Gastroesophageal sphincter (tissue), 4 donors: ENCODE data around the gene DLL1. TPM values are rescaled to one million over a fixed set of nuclear protein-coding genes. Genes with fewer than 3 reads are reported as not detected.

Experiments
- ATAC-seq: fragments of 150-250 bp; one replicate; pipeline ENCODE4 v1.9.1; 2016; ENCODE audit warnings: mild to moderate bottlenecking, moderate library complexity
- H3K27ac ChIP-seq, 4 donors: fragments of 200-600 bp; sonication (generic) in 3 of 4; 1 replicate in 3 of 4; 2 replicates in 1 of 4; pipeline ENCODE4 v1.5.1; 2016 to 2019
- H3K27me3 ChIP-seq: fragments of 200-600 bp; sonication (generic); one replicate; pipeline ENCODE4 v1.5.1; 2019
- H3K36me3 ChIP-seq, 2 donors: fragments of 200-600 bp; sonication (generic); one replicate each; pipeline ENCODE4 v1.5.1; 2019; ENCODE audit warnings: control low read depth in 1 of 2
- H3K4me1 ChIP-seq, 3 donors: fragments of 200-600 bp; sonication (generic); 1 replicate in 2 of 3; 2 replicates in 1 of 3; pipeline ENCODE4 v1.5.1; 2016 to 2019; ENCODE audit warnings: control low read depth in 2 of 3
- H3K4me3 ChIP-seq, 2 donors: fragments of 200-600 bp; sonication (generic); one replicate each; pipeline ENCODE4 v1.5.1; 2019; ENCODE audit warnings: mild to moderate bottlenecking in 1 of 2, moderate library complexity in 1 of 2
- H3K9me3 ChIP-seq, 3 donors: fragments of 200-600 bp; sonication (generic); one replicate each; pipeline ENCODE4 v1.5.1; 2017 to 2019; ENCODE audit warnings: control low read depth in 2 of 3
- CTCF ChIP-seq, 4 experiments: fragments of 200-600 bp in 2 of 4; fragments of 450-650 bp in 2 of 4; sonication (generic) in 1 of 4; IDR thresholded peaks; one replicate each; pipeline ENCODE4 v1.5.1; 2017 to 2019; ENCODE audit warnings: antibody characterized with exemption in 4 of 4, mild to moderate bottlenecking in 2 of 4, moderate library complexity in 2 of 4
- EP300 ChIP-seq: sonication (generic); formaldehyde crosslinking; IDR thresholded peaks from one replicate; pipeline ENCODE4 v1.6.1; 2017; ENCODE audit warnings: antibody characterized with exemption, mild to moderate bottlenecking
- POLR2A ChIP-seq, 2 donors: fragments of 450-650 bp; IDR thresholded peaks; one replicate each; pipeline ENCODE4 v1.6.1; 2017; ENCODE audit warnings: antibody characterized with exemption in 2 of 2, mild to moderate bottlenecking in 2 of 2, moderate library complexity in 1 of 2
- POLR2AphosphoS5 ChIP-seq: sonication (generic); formaldehyde crosslinking; IDR thresholded peaks from one replicate; pipeline ENCODE4 v1.6.1; 2017; ENCODE audit warnings: antibody characterized with exemption
- WGBS, 2 donors: methylation state at CpG; one replicate each; pipeline ENCODE4 v1.1.5; 2018; ENCODE audit warnings: low coverage in 1 of 2; 5-methylcytosine and 5-hydroxymethylcytosine counted together
- total RNA-seq, 4 donors: library from RNA; depleted of rRNA; stranded (reverse); fragments of >200 nt; gene quantifications; one replicate each; pipeline ENCODE4 v1.1.0, GENCODE V29; 2016

Gene DLL1
- total RNA-seq, 4 donors from 2014 or later = 5.3 to 11.8 (median 6.5) TPM

- peaks cover 0 to 40% of the 10 kb centered on the region in 2 donors for H3K36me3 ChIP-seq
- no peak for TF ChIP-seq POLR2AphosphoS5
- no peak for TF ChIP-seq EP300
- TF ChIP-seq POLR2A (IDR thresholded peaks at IDR 0.05) = no peak
- TF ChIP-seq CTCF (IDR thresholded peaks at IDR 0.05) = no peak
- peaks cover 0 to 55% (median 21%) of the 10 kb centered on the region in 3 donors for H3K4me1 ChIP-seq
- H3K27me3 ChIP-seq = peaks cover 53% of the 10 kb centered on the region
- 67 to 85% methylated on average over 1 of the region's 2 CpGs for WGBS, 2 donors
- H3K4me3 ChIP-seq = no peak overlapping the region
- ATAC-seq = no peak
- H3K27ac ChIP-seq = peak overlapping the region in 2 of 4 donors; percentile 9 to 32
- no peaks in the 10 kb centered on the region for H3K9me3 ChIP-seq
These were observed 4.0 kb downstream of the DLL1 start for GRCh38 chr6:170286934-170287265.

GRCh38 chr6:170286246-170286933 lies 4.5 kb downstream of the DLL1 start:
- no peak for ATAC-seq
- Histone ChIP-seq H3K4me1 (peaks cover 0 to 50% (median 16%) of the 10 kb centered on the region in 3 donors), H3K27me3 (peaks cover 48% of the 10 kb centered on the region), H3K9me3 (no peaks in the 10 kb centered on the region), H3K4me3 (no peak overlapping the region), H3K36me3 (peaks cover 0 to 40% of the 10 kb centered on the region in 2 donors), H3K27ac (peak overlapping the region in 1 of 4 donors; percentile 32)
- no peak for TF ChIP-seq EP300
- TF ChIP-seq POLR2A (IDR thresholded peaks at IDR 0.05) = no peak
- no peak for TF ChIP-seq CTCF (IDR thresholded peaks at IDR 0.05)
- 68% methylated on average over 4 of the region's 26 CpGs; no CpG with 5 or more reads in 1 of the 2 donors for WGBS, 2 donors

GRCh38 chr6:170285482-170285881 lies 5.4 kb downstream of the DLL1 start:
- Histone ChIP-seq H3K27me3 (peaks cover 39% of the 10 kb centered on the region), H3K4me1 (peaks cover 0 to 41% (median 16%) of the 10 kb centered on the region in 3 donors), H3K4me3 (no peak overlapping the region), H3K9me3 (no peaks in the 10 kb centered on the region), H3K27ac (no peak overlapping the region), H3K36me3 (peaks cover 0 to 40% of the 10 kb centered on the region in 2 donors)
- 100% methylated on average over 1 of the region's 5 CpGs; no CpG with 5 or more reads in 1 of the 2 donors for WGBS, 2 donors
- no peak for TF ChIP-seq POLR2A (IDR thresholded peaks at IDR 0.05)
- TF ChIP-seq CTCF (IDR thresholded peaks at IDR 0.05) = no peak
- no peak for TF ChIP-seq POLR2AphosphoS5
- TF ChIP-seq EP300 = no peak
- no peak for ATAC-seq

GRCh38 chr6:170284866-170285469 lies 5.9 kb downstream of the DLL1 start:
- ATAC-seq = no peak
- 83 to 85% methylated on average over 6 to 9 of the region's 24 CpGs for WGBS, 2 donors
- H3K4me3 ChIP-seq = no peak overlapping the region

More at GRCh38 chr6:170284866-170285469, 5.9 kb downstream of the DLL1 start:
- H3K27ac ChIP-seq = no peak overlapping the region
- H3K9me3 ChIP-seq = no peaks in the 10 kb centered on the region
- peaks cover 0 to 40% of the 10 kb centered on the region in 2 donors for H3K36me3 ChIP-seq
- H3K4me1 ChIP-seq = peaks cover 0 to 39% (median 16%) of the 10 kb centered on the region in 3 donors
- peaks cover 35% of the 10 kb centered on the region for H3K27me3 ChIP-seq
- no peak for TF ChIP-seq POLR2AphosphoS5
- TF ChIP-seq EP300 = no peak
- TF ChIP-seq CTCF (IDR thresholded peaks at IDR 0.05) = no peak
- no peak for TF ChIP-seq POLR2A (IDR thresholded peaks at IDR 0.05)
